K562 (cell line): ENCODE results near the gene SPIB. TPM values are rescaled to one million over a fixed set of nuclear protein-coding genes. Genes with fewer than 3 reads are reported as not detected.

Source experiments
- BACH1 ChIP-seq: fragments of 200-800 bp; sonication (Bioruptor generic); IDR thresholded peaks from 2 replicates; pipeline ENCODE4 v1.6.1; 2016; ENCODE audit warnings: missing genetic modification characterization, missing compliant biosample characterization
- DDX20 ChIP-seq: fragments of 450-650 bp; IDR thresholded peaks from 2 replicates; pipeline ENCODE4 v1.6.1; 2016; ENCODE audit warnings: missing genetic modification characterization, low read depth, mild to moderate bottlenecking, missing compliant biosample characterization, moderate library complexity
- ERF ChIP-seq: fragments of 450-650 bp; formaldehyde crosslinking; IDR thresholded peaks from 2 replicates; pipeline ENCODE4 v1.4.0; 2020; ENCODE audit warnings: mild to moderate bottlenecking, mixed read lengths
- EZH2 ChIP-seq: IDR thresholded peaks from 2 replicates; pipeline ENCODE4 v1.6.1; 2012; ENCODE audit warnings: low read depth, mild to moderate bottlenecking, inconsistent platforms, low read length, borderline replicate concordance
- HLTF ChIP-seq: fragments of 450-650 bp; IDR thresholded peaks from 2 replicates; pipeline ENCODE4 v1.6.1; 2016
- HNRNPUL1 ChIP-seq: fragments of 200-400 bp; formaldehyde crosslinking; IDR thresholded peaks from 2 replicates; pipeline ENCODE4 v1.6.1; 2017; ENCODE audit warnings: low read length
- KLF6 ChIP-seq: fragments of 250-450 bp; sonication (Bioruptor Pico); IDR thresholded peaks from 2 replicates; pipeline ENCODE4 v1.4.0; 2020; ENCODE audit warnings: mild to moderate bottlenecking, moderate library complexity, borderline replicate concordance
- MTA2 ChIP-seq: fragments of 450-650 bp; IDR thresholded peaks from 2 replicates; pipeline ENCODE4 v1.6.1; 2016; ENCODE audit warnings: low read depth
- RBM15 ChIP-seq: fragments of 200-400 bp; formaldehyde crosslinking; IDR thresholded peaks from 2 replicates; pipeline ENCODE4 v1.6.1; 2018; ENCODE audit warnings: mild to moderate bottlenecking, low read length, moderate library complexity; ENCODE audit not compliant: insufficient read depth
- USF1 ChIP-seq: sonication (generic); formaldehyde crosslinking; IDR thresholded peaks from 2 replicates; pipeline ENCODE4 v1.9.0; 2022; ENCODE audit warnings: mild to moderate bottlenecking, missing genetic modification reagents
- ZC3H4 ChIP-seq: sonication (generic); formaldehyde crosslinking; IDR thresholded peaks from 2 replicates; pipeline ENCODE4 v1.9.0; 2021; ENCODE audit warnings: missing genetic modification reagents, borderline replicate concordance
- ZNF384 ChIP-seq: IDR thresholded peaks from 2 replicates; pipeline ENCODE4 v1.6.1; 2012; ENCODE audit warnings: low read depth, low read length, improper control_type of control experiment
- ZNF398 ChIP-seq: fragments of 250-450 bp; sonication (Bioruptor Pico); IDR thresholded peaks from 2 replicates; pipeline ENCODE4 v1.8.0; 2021; ENCODE audit warnings: moderate library complexity, mild to moderate bottlenecking, inconsistent platforms
- ZNF41 ChIP-seq: fragments of 250-450 bp; sonication (Bioruptor Pico); conservative IDR thresholded peaks from 2 replicates; pipeline ENCODE4 v1.4.0; 2020; ENCODE audit warnings: mild to moderate bottlenecking
- ZNF518B ChIP-seq: fragments of 250-450 bp; sonication (Bioruptor Pico); IDR thresholded peaks from 2 replicates; pipeline ENCODE4 v1.5.0; 2021; ENCODE audit warnings: mild to moderate bottlenecking, moderate library complexity
- ZNF583 ChIP-seq: fragments of 250-450 bp; sonication (Bioruptor Pico); IDR thresholded peaks from 2 replicates; pipeline ENCODE4 v1.4.0; 2020
- ZNF639 ChIP-seq, 2 experiments: fragments of 200-800 bp in 1 of 2; sonication (Bioruptor generic) in 1 of 2; sonication (generic) in 1 of 2; formaldehyde crosslinking in 1 of 2; IDR thresholded peaks in 1 of 2; conservative IDR thresholded peaks in 1 of 2; 2 replicates each; pipeline versions ENCODE4 v1.5.0 to v1.6.1; 2016 to 2020; ENCODE audit warnings: missing compliant biosample characterization in 1 of 2, missing genetic modification characterization in 1 of 2, missing genetic modification reagents in 1 of 2
- polyA plus RNA-seq, 8 experiments: library from polyadenylated mRNA; depleted of rRNA in 4 of 8; stranded (reverse) in 5 of 8; unstranded in 3 of 8; fragments of >200 nt; fragmentation: Nextera tagmentation in 2 of 8; fragmentation: Illumina TruSeq in 1 of 8; extraction: Ambion mirVana in 2 of 8; extraction: Trizol in 1 of 8; gene quantifications; 2 replicates each; pipeline versions ENCODE4 v1.2.1 to v1.2.3, GENCODE V29; 2011 to 2014; ENCODE audit warnings: inconsistent platforms in 1 of 8, missing spikeins in 1 of 8
- total RNA-seq, 7 experiments: library from RNA; depleted of rRNA in 6 of 7; stranded (reverse); fragments of >200 nt in 6 of 7; fragmentation: Illumina TruSeq in 2 of 7; extraction: Trizol in 2 of 7; gene quantifications; 2 replicates each; pipeline versions ENCODE4 v1.2.1 to v1.2.3, GENCODE V29; 2011 to 2021; ENCODE audit warnings: low replicate concordance in 1 of 7

SPIB gene
- total and polyA plus RNA-seq, 9 of the 15 experiments (the other 6 are each of a cell fraction or from before 2014, with no cell fraction given): 0.06 to 1.0 (median 0.43) TPM; not detected in 1

GRCh38 chr19:50383852-50384684, 34.7 kb upstream of the SPIB start, which contains the start of gene POLD1 (continued):
- TF ChIP-seq ZNF639 (CRISPR knock-in tag; conservative IDR thresholded peaks at IDR 0.05 in 1 of 2, IDR thresholded peaks at IDR 0.05 in 1 of 2) (no peak), ZNF41 (CRISPR knock-in tag) (peak; percentile 38; the same call in 1 of the 2 replicates), ZNF398 (CRISPR knock-in tag) (no peak), DDX20 (no peak), HLTF (0 out of 2 replicates have a peak, but pooled peaks have one; percentile 30), ZNF583 (CRISPR knock-in tag) (peak; percentile 21; the same call in 1 of the 2 replicates), ZNF384 (no peak), HNRNPUL1 (no peak), BACH1 (tag) (no peak), EZH2 (no peak), ZC3H4 (CRISPR knock-in tag) (peak; percentile 76; the same call in 1 of the 2 replicates), ERF (CRISPR knock-in tag) (peak; percentile 88), RBM15 (no peak), USF1 (CRISPR knock-in tag) (peak; percentile 69), KLF6 (no peak), MTA2 (peak; percentile 57; the same call in 1 of the 2 replicates), ZNF518B (no peak)
